Inferior parietal cortex (tissue), 1 donor: ENCODE data around the gene IRAK3.

Experiments
- DNase-seq: peaks from one replicate; pipeline ENCODE4 v3.0.0-alpha.2; 2016; ENCODE audit errors: extremely low spot score

IRAK3 gene, protein sequence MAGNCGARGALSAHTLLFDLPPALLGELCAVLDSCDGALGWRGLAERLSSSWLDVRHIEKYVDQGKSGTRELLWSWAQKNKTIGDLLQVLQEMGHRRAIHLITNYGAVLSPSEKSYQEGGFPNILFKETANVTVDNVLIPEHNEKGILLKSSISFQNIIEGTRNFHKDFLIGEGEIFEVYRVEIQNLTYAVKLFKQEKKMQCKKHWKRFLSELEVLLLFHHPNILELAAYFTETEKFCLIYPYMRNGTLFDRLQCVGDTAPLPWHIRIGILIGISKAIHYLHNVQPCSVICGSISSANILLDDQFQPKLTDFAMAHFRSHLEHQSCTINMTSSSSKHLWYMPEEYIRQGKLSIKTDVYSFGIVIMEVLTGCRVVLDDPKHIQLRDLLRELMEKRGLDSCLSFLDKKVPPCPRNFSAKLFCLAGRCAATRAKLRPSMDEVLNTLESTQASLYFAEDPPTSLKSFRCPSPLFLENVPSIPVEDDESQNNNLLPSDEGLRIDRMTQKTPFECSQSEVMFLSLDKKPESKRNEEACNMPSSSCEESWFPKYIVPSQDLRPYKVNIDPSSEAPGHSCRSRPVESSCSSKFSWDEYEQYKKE

DNA sequence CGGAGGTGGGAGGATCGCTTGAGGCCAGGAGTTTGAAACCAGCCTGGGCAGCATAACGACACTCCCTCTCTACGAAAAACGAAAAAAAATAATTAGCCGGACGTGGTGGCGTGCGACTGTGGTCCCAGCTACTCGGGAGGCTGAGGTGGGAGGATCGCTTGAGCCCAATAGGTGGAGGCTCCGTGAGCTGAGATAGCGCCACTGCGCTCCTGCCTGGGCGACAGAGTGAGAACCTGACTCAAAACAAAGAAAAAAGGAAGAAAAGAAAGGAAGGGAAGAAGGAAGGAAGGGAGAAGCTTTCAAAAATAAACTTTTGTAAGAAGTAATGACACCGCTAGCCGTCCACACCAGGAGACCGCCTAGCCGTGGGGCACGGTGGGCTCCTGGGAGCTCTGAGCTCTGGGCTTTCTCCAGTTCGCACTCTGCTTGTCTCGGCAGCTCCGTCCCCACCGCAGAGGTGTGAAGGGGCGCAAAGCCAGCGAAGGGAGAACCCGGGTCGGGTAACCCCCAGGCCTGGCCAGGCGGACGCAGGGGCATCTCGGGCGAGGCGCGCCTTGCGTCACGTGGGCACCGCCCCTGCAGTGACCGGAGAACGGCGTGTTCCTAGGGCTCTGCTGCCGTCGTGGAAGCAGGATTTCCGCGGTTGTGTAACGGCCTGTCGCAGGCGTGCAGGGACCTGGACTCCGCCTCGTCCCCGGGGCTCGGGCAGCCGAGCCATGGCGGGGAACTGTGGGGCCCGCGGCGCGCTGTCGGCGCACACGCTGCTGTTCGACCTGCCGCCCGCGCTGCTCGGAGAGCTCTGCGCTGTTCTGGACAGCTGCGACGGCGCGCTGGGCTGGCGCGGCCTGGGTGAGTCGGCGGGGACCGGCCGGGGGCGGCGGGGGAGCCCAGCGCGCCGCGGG, at the start of gene IRAK3:
IRAK3 (plus strand) TSS at position 631 of the 902 bp plus-strand sequence; CDS start at position 717, 86 bp downstream.
- DNase-seq: no peak

DNA sequence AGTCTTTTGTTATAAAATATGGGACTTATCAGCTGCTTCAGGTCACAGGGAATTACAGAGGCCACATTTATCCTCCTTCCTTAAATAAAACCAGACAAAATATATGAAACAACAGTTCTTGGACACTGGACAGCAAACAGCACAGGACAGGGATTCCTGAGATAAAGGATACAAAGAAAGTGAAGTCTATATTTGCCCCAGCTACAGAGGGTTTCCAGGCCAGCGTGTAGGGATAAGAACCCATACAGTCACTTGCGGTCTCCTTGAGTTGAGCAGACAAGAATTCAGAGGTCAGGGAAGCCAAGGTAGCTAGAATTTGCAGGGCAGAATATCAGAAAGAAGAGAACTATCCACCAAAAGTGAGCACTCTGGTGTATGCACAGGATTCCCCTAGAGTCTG, 49.7 kb upstream of the IRAK3 start:
- no peak for DNase-seq

DNA sequence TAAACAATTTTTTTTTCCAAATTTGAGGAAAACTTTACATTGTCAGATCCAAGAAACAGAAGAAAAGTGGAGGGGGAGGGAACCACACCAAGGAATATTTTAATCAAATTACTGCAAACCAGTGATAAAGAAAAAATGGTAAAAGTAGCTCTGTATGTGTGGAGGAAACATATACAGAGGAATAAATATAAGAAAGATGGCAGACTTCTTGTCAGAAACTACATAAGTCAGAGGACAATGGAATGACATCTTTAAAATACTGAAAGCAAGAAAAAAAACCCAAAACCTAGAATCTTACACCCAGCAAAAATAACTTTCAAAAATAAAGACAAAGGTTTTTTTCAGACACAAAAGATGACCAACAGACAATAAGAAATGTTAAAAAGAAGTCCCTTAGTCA, 48.3 kb upstream of the IRAK3 start:
- DNase-seq: no peak

DNA sequence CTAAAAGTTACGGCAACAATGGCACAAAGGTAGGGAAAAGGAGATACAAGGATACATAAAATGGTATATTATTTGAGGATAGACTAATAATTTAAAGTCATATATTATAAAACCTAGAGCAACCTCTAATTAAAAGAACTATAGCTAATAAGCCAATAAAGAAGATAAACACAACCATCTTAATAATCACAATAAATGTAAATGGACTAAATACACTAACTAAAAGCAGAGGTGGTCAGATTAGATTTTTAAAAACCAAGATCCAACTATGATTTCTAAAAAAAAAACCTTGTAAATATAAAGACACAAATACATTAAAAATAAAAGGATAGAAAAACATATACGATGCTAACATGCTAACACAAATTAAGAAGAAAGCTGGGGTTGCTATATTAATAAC, 47.7 kb upstream of the IRAK3 start:
- DNase-seq: no peak

DNA sequence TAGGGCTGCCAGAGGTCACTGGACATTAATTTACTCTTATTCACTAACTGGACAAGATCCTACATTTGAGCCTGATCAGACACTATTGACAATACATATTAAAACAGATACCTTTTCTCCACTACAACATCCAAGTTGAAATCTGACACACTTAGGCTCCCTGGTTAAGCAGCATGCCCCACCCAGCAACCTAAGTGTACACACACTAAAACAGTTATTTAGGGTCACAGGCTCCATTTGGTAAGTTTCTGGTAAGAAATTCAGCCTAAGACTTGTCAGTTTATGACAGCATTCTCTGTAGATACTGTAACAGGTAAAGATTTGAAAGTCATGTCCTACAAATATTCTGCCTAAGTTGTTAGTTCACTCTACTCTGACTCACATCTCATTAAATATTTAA, 46.2 kb upstream of the IRAK3 start:
- DNase-seq: no peak

DNA sequence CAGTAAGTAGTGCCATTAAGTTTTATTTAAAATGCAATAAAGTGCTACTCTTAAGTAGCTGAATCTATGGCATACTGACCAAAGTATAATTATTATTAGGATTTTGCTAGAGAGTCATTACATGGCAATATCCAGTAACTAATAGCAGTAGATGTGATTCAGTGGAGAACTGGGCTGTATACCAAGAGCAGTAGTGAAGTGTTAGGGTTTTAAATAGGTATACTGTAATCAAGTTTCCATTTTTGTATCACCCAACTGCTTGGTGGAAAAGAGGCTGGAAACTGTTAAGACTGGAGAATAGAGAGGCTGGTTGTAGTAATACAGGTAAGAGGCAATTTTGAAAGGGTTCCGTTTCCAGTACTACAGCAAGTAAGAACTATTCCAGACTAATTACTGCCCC, 45.1 kb upstream of the IRAK3 start:
- DNase-seq: no peak

DNA sequence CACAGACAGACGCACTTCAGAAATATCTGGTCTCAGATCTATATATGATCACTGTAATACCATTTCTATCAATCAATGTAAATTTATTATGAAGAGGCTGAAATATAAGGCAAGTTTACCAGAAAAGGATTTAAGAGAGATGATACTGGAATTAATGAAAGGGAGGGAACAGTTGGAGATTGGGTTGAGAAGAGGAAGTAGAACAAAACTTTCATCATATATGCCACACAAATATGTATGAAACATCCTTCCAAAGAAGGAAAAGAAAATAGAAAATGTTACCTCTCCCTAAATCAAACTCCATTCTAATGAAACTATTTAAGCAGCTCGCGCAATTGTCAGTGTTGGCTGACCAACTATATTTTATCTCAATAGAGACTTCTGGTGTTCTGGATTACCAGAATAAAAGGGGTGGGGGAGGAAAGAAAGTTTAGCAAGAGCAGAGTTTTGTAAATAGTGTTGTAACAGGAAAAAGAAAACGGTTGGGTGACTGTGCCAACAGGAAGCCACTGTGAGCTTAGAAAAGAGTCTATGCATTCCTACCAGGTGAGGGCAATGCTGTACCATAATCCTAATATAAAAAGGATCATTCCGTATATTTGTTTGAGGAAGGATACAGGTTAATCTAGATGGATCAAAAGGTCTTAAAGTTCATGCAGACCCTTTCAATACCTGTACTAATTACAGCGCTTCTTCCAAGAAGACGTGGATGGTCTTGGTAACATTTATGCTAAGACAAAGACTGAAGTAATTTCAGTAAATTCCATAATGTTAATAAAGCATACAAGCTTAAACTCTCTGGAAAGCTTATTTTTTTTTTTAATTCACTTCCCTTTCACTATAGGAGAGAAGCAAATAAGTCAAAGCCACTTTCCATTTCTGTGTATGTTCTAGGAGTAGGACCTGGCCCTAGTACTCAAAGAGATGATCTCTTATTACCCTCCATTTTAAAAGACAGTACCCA, 43.9 kb upstream of the IRAK3 start:
- DNase-seq: peak; percentile 20

DNA sequence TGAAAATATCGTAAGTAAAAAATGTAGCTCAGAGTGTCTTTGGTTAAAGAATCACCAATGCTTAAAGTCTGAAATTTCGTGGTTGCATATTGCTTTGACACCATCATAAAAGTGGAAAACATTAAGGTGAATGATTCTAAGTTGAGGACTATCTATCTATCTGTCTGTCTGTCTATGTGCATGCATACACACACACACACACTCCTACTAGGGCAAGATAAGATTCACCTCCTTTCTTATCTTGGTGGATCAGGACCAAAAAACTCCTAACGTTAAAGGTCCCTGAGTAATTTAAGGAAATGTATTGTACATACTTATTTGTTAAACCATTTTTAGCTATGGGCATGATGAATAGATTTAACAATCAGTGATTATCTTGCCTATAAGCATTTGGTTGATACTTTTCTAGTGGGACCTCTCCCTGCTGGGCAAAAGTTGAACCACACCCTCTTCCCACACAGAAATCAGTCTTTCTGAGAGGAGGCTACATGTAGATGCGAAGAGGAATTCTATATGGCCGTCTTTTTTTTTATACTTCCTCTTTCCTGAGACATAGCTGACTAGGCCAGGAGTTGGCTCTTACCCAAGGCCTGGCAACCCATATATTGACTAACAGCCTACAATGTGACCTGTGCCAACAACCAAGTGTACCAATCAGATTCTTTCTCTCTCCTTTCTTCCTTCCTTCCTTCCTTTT, 39.2 kb upstream of the IRAK3 start:
- no peak for DNase-seq

DNA sequence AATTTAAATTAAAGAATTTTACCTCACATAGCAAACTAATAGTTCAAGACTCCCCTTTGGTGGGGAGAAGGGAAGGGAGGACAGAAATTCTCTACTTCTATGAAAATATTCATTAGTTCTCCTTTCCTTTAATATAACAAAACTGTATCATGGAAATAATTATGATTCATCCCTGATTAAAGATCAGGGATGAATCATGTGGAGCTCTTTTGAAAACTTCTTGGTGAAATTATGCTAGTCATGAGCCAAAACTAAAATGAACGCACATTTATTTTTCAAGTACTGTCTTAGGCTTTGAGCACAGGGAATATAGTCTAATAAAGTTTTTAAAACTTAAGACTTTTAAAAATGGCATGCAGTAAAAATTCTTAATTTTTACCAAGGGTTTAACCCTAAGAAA, 36.3 kb upstream of the IRAK3 start:
- no peak for DNase-seq

DNA sequence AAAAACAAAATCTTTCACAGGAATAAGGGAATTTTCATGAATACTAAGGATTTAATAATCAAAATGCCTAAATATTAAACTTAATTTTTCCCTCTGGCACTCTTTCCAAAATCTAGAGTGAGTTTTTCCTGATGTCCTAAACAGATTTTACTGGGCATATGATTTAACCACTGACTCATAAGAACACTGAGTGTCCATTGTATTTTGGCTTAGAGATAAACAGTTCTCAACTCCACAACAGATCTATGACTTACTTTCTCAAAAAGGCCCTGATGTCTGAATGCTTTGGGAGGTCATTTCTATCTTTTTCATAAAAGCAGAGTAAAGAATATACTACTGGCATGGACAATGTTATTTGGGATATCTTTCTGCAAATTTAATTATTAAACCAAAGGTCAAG, 34.2 kb upstream of the IRAK3 start:
- DNase-seq: no peak

DNA sequence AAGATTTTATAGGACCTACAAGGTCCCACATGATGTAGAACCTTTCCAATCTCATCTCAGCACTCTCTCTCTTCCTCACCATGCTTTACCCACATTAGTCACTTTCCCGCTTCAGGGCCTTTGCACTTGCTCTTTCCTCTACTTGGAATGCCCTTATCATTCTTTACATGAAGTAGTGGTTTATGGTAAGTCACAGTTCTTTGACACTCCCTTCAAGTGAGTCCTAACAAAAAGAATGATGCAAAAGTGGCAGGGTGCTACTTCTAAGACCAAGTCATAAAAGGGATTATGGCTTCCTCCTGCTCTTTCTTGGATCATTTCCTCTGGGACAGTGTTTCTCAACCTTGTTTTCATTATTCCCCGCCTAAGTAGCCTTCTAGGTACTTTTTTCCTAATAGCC, 32.4 kb upstream of the IRAK3 start:
- no peak for DNase-seq

DNA sequence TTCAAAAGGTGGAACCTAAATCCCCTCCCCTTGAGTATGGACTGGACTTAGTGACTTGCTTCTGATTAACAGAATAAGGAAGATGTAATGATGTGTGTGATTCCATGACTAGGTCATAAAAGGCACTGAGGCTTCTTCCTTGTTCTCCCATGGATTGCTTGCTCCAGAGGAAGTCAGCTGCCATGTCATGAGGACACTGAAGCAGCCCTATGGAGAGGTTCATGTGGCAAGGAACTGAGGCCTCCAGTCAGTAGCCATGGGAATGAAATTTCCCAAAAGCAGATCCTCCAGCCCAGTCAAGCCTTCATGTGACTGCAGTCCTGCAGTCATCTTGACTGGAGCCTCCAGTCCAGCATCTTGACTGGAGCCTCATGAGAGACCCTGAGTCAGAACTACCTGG, 29.9 kb upstream of the IRAK3 start:
- DNase-seq: no peak

DNA sequence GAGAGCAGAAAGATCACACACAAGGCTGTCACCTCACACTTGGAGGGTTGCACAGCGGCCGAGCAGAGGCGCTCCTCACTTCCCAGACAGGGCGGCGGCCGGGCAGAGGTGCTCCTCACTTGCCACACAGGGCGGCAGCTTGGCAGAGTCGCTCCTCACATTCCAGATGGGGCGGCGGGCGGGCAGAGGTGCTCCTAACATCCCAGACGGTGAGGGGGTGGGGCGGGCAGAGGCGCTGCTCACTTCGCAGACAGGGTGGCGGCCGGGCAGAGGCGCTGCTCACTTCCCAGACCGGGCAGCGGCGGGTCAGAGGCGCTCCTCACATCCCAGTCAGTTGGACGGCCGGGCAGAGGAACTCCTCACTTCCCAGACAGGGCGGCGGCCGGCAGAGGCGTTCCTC, 28.3 kb upstream of the IRAK3 start:
- DNase-seq: no peak

DNA sequence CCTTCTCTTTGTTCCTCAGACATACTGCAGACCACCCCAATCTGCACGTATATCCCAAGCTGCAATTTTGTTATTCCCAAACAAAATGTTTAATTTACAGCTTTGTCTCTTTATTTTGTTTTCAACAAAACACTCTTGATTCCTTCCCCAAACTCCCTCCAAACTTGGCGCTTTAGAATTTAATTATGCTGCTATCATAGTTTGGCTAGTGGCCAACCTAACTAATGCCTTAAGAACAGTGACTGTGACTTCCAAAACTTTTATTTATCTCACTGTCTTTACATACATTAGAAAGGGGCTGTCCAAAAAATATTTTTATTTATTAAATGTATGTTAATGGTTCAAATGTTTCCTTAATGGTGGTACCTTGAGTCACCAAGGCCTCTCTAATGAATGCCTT, 26.3 kb upstream of the IRAK3 start:
- no peak for DNase-seq

DNA sequence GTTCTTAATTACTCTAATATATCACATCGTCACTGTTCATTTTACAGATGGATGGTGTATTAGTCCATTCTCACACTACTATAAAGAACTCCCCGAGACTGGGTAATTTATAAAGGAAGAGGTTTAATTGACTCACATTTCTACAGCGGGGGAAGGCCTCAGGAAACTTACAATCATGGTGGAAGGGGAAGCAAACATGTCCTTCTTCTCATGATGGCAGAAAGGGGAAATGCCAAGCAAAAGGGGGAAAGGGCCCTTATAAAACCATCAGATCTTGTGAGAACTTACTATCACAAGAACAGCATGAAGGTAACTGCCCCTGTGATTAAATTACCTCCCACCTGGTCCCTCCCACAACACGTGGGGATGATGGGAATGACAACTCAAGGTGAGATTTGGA, 25.7 kb upstream of the IRAK3 start:
- DNase-seq: no peak

DNA sequence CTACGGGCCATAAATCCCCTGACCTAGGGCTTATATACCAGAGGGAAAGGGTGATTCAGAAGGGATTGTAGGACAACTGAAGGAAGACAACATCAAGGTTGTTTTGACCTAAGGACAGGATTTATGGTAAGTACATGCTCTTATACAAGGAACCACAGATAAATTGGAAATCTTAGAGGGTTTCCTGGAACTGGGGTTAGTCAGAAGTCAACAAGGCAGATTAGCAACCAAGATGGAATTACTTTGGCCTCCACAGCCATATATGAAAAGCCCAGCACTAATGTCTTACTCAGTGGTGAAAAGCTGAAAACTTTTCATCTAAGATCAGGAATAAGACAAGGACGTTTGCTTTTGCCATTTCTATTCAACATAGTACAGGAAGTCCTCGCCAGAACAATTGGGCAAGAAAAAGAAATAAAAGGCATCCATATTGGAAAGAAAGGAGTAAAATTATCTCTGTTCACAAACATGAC, 24.6 kb upstream of the IRAK3 start:
- no peak for DNase-seq

DNA sequence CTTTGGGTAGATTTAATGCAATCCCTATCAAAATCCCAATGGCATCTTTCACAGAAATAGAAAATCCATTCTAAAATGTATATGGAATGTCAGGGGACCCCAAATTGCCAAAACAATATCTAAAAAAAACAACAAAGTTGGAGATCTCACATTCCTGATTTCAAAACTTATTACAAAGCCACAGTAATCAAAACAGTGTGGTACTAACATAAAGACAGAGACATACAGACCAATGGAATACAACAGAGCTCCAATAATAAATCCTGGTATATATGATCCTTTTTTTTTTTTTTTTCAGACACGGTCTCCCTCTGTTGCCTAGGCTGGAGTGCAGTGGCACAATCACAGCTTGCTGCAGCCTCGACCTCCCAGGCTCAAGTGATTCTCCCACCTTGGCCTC, 23.9 kb upstream of the IRAK3 start:
- DNase-seq: no peak

DNA sequence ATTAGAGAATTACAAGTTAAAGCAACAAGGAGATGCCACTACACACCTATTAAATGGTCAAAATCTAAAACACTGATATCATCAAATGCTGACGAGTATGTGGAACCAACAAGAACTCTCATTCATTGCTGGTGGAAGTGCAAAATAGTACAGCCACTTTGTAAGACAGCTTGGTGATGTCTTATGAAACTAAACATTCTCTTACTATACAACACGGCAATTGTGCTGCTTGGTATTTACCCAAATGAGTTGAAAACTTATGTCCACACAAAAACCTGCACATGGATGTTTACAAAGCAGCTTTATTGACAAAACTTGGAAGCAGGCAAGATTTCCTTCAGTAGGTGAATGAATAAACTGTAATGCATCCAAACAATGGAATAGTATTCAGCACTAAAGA, 22.5 kb upstream of the IRAK3 start:
- no peak for DNase-seq

DNA sequence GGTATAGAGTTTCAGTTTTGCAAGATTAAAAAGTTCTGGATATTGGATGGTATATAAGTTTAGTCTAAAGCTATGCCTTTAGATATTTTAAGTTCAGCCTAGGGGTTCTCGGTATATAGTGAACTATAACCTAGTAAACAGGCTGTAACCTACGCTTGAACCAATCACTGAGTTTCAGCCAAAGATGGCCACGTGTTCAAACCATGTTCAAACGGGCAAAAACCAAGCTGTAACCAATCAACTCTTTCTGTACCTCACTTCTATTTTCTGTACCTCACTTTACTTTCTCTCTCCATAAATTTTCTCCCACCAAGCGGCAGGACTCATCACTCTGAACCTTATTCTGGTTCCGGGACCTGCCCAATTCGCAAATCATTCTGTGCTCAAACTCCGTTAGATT, 20.6 kb upstream of the IRAK3 start:
- no peak for DNase-seq
